Astrocyte of the spinal cord (primary cell): ENCODE measurements around the gene GCNA.

Source experiments
- DNase-seq: peaks from one replicate; pipeline ENCODE4 v3.0.0; 2011; ENCODE audit warnings: low read depth, low spot score
- H3K4me3 ChIP-seq: 2 replicates; pipeline ENCODE4 v1.5.1; 2011; ENCODE audit warnings: low read depth, mild to moderate bottlenecking, low read length, moderate library complexity
- in situ Hi-C: cut with HindIII; loops from 2 replicates; pipeline ENCODE4 v1.10.0; 2017; ENCODE audit warnings: low sequenced_read_pairs
- TF ChIP-seq, protein P1 (sequence below): IDR thresholded peaks from 2 replicates; pipeline ENCODE4 v1.5.1; 2012; ENCODE audit warnings: low read depth, mild to moderate bottlenecking, low read length, inconsistent platforms

Gene GCNA

DNA sequence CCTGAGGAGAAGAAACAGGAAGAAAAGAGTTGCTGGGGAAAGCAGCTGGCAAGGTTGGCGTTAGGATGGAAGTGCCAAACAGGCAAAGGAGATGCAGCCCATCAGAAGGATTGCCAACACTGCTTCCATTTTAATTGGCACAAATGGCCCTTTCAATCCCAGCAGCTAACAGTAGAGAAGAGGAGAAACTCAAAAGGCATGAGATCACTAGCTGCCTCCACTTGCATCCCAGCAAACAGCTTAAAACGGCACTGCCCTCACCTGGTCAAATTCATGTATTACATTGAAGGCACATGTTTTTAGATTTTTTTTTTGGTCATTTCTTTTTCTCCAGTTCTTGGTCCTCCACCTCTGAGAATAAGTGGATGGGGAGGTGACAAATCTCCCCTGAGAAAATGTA lies 74.2 kb downstream of the GCNA start:
- TF ChIP-seq, protein P1, sequence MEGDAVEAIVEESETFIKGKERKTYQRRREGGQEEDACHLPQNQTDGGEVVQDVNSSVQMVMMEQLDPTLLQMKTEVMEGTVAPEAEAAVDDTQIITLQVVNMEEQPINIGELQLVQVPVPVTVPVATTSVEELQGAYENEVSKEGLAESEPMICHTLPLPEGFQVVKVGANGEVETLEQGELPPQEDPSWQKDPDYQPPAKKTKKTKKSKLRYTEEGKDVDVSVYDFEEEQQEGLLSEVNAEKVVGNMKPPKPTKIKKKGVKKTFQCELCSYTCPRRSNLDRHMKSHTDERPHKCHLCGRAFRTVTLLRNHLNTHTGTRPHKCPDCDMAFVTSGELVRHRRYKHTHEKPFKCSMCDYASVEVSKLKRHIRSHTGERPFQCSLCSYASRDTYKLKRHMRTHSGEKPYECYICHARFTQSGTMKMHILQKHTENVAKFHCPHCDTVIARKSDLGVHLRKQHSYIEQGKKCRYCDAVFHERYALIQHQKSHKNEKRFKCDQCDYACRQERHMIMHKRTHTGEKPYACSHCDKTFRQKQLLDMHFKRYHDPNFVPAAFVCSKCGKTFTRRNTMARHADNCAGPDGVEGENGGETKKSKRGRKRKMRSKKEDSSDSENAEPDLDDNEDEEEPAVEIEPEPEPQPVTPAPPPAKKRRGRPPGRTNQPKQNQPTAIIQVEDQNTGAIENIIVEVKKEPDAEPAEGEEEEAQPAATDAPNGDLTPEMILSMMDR, result peak; percentile 51
- peak; percentile 62 for DNase-seq
- in situ Hi-C loops, result no loop called here
- H3K4me3 ChIP-seq, result no peak overlapping the region

- no peak for DNase-seq
- in situ Hi-C loops, result no loop called here
- TF ChIP-seq, protein P1, result no peak
Observed at GRCh38 chrX:71653344-71653743, 75.1 kb downstream of the GCNA start.

DNA sequence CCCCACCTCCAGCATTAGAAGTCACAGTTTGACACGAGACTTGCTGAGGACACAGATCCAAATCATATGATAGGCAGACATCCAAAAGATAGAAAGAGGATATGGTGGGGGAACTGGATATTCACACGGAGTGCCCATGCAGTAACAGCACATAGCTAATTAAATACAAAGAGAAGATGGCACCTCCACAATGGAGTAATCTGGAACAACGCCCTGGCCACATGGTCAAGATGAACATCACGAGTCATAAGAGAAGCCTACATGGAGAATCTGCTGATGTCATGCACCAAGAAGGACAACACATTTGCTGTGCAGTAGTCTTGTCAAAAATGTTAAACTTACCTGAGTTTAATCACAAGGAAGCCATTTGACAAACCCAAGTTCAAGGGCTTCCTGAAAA lies 79.0 kb downstream of the GCNA start:
- in situ Hi-C loops, result no loop called here
- H3K4me3 ChIP-seq, result no peak overlapping the region
- DNase-seq, result no peak
- TF ChIP-seq, protein P1, result no peak

More at GRCh38 chrX:71653344-71653743, 75.1 kb downstream of the GCNA start:
- H3K4me3 ChIP-seq, result no peak overlapping the region

GRCh38 chrX:71659342-71659741 lies 81.1 kb downstream of the GCNA start:
- no peak for DNase-seq
- H3K4me3 ChIP-seq, result no peak overlapping the region
- TF ChIP-seq, protein P1, result no peak
- in situ Hi-C loops, result no loop called here

DNA sequence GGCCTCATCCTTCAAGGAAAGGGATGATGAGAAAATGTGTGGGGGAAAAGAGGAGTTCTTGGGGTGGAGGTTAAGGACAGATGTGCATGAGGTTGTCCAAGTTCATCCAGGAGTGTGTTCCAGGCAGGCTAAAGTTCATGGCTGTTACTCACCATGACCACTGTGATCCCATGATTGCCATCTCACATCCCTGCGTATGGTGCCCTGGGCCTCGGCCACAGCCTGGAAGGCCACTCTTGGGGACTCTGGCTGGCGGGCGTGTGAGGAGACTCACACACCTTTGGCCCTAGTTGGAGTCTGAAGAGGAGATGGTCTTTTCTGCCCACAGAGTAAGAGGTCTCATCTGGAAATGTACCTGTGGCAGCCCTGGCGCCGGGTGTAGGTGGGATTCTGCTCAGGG lies 81.7 kb downstream of the GCNA start:
- in situ Hi-C loops, result no loop called here
- H3K4me3 ChIP-seq, result no peak overlapping the region
- DNase-seq, result no peak
- TF ChIP-seq, protein P1, result no peak

- DNase-seq, result no peak
- TF ChIP-seq, protein P1, result no peak
- no peak overlapping the region for H3K4me3 ChIP-seq
- in situ Hi-C loops, result no loop called here
Observed at GRCh38 chrX:71660562-71661416, 82.6 kb downstream of the GCNA start.
